Measurements from ENCODE around the gene CDCP1.
"Not testable (repeated sequence)": the region's sequence is repeated elsewhere in the genome, so short reads cannot be mapped to it uniquely, and the experiment has no call there.

Gene CDCP1

DNA sequence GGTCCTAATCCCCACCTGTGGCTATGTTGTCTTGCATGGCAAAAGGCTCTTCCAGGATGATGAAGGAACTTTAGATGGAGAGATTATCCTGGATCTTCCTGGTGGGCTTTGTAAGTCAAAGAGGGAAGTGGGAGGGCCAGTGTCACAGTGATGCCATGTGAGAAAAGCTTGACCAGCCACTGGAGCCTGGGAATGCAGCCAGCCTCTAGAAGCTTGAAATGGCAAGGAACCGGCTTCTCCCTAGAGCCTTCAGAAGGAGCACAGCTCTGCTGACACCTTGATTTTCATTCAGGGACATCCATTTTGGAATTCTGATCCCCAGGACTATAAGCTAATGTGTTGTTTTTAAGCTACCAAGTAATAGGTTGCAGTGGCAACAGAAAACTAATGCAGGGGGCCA, 61.8 kb downstream of the CDCP1 start:
- no peak for TF ChIP-seq POLR2AphosphoS5 (IDR thresholded peaks at IDR 0.05; ENCODE audit: borderline replicate concordance, low read depth, low read length)
- Histone ChIP-seq H3K27ac (no peak overlapping the region), H3K9me3 (ENCODE audit: low read depth, low read length) (no peaks in the 10 kb centered on the region), H3K9ac (ENCODE audit: insufficient read length) (no peak overlapping the region), H3K36me3 (ENCODE audit: insufficient read depth, low read length) (no peaks in the 10 kb centered on the region), H3K4me3 (no peak overlapping the region)
- no peak for DNase-seq (ENCODE audit: low read depth, low spot score)

DNA sequence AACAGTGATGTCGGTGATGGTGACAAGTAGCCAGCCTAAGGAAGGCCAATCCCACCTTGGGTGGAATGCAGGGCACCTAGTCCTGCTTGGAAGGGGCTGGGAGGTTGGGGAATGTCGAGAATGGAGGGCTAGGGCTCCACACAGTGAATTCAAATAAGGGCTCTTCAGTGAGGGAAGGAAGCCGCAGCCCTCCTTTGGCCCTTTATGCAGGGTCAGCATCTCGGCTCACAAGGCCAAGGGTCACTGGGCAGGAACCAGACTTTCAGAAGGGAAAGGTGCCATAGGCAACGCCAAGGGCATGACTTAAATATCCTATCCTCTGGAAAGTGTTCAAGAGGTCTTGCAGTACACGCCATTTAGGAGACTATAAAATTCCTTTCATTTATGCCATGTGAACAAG, 63.2 kb downstream of the CDCP1 start:
- Histone ChIP-seq H3K27ac (no peak overlapping the region), H3K4me3 (no peak overlapping the region), H3K9ac (ENCODE audit: insufficient read length) (no peak overlapping the region), H3K36me3 (ENCODE audit: insufficient read depth, low read length) (no peaks in the 10 kb centered on the region), H3K9me3 (ENCODE audit: low read depth, low read length) (no peaks in the 10 kb centered on the region)
- TF ChIP-seq POLR2AphosphoS5 (IDR thresholded peaks at IDR 0.05; ENCODE audit: borderline replicate concordance, low read depth, low read length) (no peak), EZH2 (IDR thresholded peaks at IDR 0.05) (no peak), FOXP2 (optimal IDR thresholded peaks at IDR 0.05; ENCODE audit: control extremely low read depth, extremely low read length, insufficient read depth) (no peak)
- DNase-seq (ENCODE audit: low read depth, low spot score): no peak

DNA sequence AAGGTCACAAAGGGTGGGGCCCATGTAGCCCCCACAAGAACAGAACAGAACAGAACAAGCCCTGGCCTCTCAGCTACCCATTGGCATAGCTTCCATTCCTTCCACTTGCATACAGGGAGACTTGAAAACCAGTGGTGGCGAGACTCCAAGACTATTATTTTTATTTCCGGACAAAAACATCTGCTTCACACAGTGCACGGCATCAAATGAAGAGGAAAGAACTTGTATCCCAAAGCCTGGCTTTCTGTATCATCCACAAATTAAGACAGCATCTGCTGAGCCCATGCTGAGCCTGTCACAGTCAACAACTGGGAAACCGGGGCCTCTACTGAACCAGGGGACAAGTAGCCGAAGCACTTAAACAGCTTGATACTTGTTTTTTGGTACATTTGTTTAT, 64.0 kb downstream of the CDCP1 start:
- Histone ChIP-seq H3K4me3 (no peak overlapping the region), H3K9ac (ENCODE audit: insufficient read length) (no peak overlapping the region), H3K36me3 (ENCODE audit: insufficient read depth, low read length) (no peaks in the 10 kb centered on the region), H3K27ac (no peak overlapping the region), H3K9me3 (ENCODE audit: low read depth, low read length) (no peaks in the 10 kb centered on the region)
- TF ChIP-seq EZH2 (IDR thresholded peaks at IDR 0.05) (no peak), POLR2AphosphoS5 (IDR thresholded peaks at IDR 0.05; ENCODE audit: borderline replicate concordance, low read depth, low read length) (no peak), FOXP2 (optimal IDR thresholded peaks at IDR 0.05; ENCODE audit: control extremely low read depth, extremely low read length, insufficient read depth) (no peak)
- DNase-seq (ENCODE audit: low read depth, low spot score): no peak

GRCh38 chr3:45081506-45082141, 64.6 kb downstream of the CDCP1 start:
- H3K9ac ChIP-seq (ENCODE audit: insufficient read length): no peak overlapping the region
- DNase-seq (ENCODE audit: low read depth, low spot score): no peak
- H3K36me3 ChIP-seq (ENCODE audit: insufficient read depth, low read length): no peaks in the 10 kb centered on the region
- no peak overlapping the region for H3K4me3 ChIP-seq
- TF ChIP-seq FOXP2 (optimal IDR thresholded peaks at IDR 0.05; ENCODE audit: control extremely low read depth, extremely low read length, insufficient read depth) (no peak), EZH2 (IDR thresholded peaks at IDR 0.05) (no peak)
- H3K27ac ChIP-seq: no peak overlapping the region
- no peaks in the 10 kb centered on the region for H3K9me3 ChIP-seq (ENCODE audit: low read depth, low read length)

DNA sequence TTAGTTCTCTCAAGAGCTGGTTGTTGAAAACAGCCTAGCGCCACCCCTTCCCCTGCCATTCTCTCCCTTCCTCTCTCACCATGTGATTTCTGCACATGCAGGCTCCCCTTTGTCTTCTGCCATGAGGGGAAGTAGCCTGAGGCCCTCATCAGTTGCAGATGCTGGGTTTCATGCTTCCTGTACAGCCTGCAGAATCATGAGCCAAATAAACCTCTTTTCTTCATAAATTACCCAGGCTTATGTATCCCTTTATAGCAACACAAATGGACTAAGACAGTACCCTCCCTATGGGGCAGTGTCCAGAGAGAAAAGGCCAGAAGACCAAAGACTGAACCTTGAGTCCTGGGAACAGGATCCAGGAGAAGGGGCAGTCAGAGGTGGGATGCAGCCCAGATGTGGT, 65.4 kb downstream of the CDCP1 start:
- Histone ChIP-seq H3K27ac (no peak overlapping the region), H3K9me3 (ENCODE audit: low read depth, low read length) (no peaks in the 10 kb centered on the region), H3K9ac (ENCODE audit: insufficient read length) (no peak overlapping the region), H3K36me3 (ENCODE audit: insufficient read depth, low read length) (no peaks in the 10 kb centered on the region), H3K4me3 (no peak overlapping the region)
- no peak for TF ChIP-seq EZH2 (IDR thresholded peaks at IDR 0.05)
- no peak for TF ChIP-seq FOXP2 (optimal IDR thresholded peaks at IDR 0.05; ENCODE audit: control extremely low read depth, extremely low read length, insufficient read depth)
- no peak for TF ChIP-seq POLR2AphosphoS5 (IDR thresholded peaks at IDR 0.05; ENCODE audit: borderline replicate concordance, low read depth, low read length)
- DNase-seq (ENCODE audit: low read depth, low spot score): no peak

DNA sequence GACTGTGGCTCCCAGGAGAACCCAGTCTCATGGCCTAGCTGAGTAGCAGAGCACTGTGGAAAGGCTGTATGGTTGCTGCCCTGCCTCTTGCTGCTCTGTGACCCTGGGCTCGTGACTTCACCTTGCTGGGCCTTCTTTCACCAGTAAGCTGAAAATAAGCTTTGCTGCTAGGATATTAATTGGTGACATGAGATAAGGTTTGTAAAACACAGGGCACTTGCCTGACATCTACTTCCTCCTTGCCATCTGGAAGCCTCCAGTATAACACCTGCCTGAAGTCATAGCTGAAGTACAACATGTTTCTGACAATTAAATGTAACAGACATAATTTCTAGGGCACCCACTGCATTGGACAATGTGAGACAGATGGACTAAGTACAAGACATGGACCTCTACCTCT, 66.5 kb downstream of the CDCP1 start:
- no peak overlapping the region for H3K27ac ChIP-seq
- DNase-seq (ENCODE audit: low read depth, low spot score): no peak
- TF ChIP-seq POLR2AphosphoS5 (IDR thresholded peaks at IDR 0.05; ENCODE audit: borderline replicate concordance, low read depth, low read length): no peak
- no peak for TF ChIP-seq EZH2 (IDR thresholded peaks at IDR 0.05)
- TF ChIP-seq FOXP2 (optimal IDR thresholded peaks at IDR 0.05; ENCODE audit: control extremely low read depth, extremely low read length, insufficient read depth): no peak

GRCh38 chr3:45078910-45079522, 67.2 kb downstream of the CDCP1 start:
- H3K9ac ChIP-seq (ENCODE audit: insufficient read length): no peak overlapping the region
- DNase-seq (ENCODE audit: low read depth, low spot score): no peak
- no peak for TF ChIP-seq EZH2 (IDR thresholded peaks at IDR 0.05)
- TF ChIP-seq POLR2AphosphoS5 (IDR thresholded peaks at IDR 0.05; ENCODE audit: borderline replicate concordance, low read depth, low read length): no peak
- TF ChIP-seq FOXP2 (optimal IDR thresholded peaks at IDR 0.05; ENCODE audit: control extremely low read depth, extremely low read length, insufficient read depth): no peak
- H3K36me3 ChIP-seq (ENCODE audit: insufficient read depth, low read length): no peaks in the 10 kb centered on the region
- no peaks in the 10 kb centered on the region for H3K9me3 ChIP-seq (ENCODE audit: low read depth, low read length)
- H3K4me3 ChIP-seq: no peak overlapping the region
- H3K27ac ChIP-seq: no peak overlapping the region

More for the DNA sequence above, 66.5 kb downstream of the CDCP1 start:
- Histone ChIP-seq H3K4me3 (no peak overlapping the region), H3K9me3 (ENCODE audit: low read depth, low read length) (no peaks in the 10 kb centered on the region), H3K36me3 (ENCODE audit: insufficient read depth, low read length) (no peaks in the 10 kb centered on the region), H3K9ac (ENCODE audit: insufficient read length) (no peak overlapping the region)

DNA sequence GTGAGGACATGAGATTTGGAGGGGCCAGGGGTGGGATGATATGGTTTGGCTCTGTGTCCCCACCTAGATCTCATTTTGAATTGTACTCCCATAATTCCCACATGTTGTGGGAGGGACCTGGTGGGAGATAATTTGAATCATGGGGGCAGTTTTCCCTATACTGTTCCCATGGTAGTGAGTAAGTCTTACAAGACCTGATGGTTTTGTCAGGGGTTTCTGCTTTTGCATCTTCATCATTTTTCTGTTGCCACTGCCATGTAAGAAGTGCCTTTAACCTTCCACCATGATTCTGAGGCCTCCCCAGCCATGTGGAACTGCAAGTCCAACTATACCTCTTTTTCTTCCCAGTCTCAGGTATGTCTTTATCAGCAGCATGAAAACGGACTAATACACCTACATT, 67.9 kb downstream of the CDCP1 start:
- not testable (repeated sequence) for DNase-seq (ENCODE audit: low read depth, low spot score); H3K9ac ChIP-seq (ENCODE audit: insufficient read length); H3K36me3 ChIP-seq (ENCODE audit: insufficient read depth, low read length); H3K27ac ChIP-seq; H3K4me3 ChIP-seq; H3K9me3 ChIP-seq (ENCODE audit: low read depth, low read length)
